Motor neuron (in vitro differentiated cells): Measurements from ENCODE around the gene HIVEP2. TPM values are rescaled to one million over a fixed set of nuclear protein-coding genes. Genes with fewer than 3 reads are reported as not detected.
A peak's percentile ranks its signal among the peaks of the same experiment; 100 is the strongest.

Experiments
- ATAC-seq, 8 experiments: fragments of 200-7000 bp; cut with Tn5 transposase; replicated peaks in 6 of 8; 2 replicates each; pipeline ENCODE4 v1.8.0; 2021; ENCODE audit warnings: mild to moderate bottlenecking in 8 of 8, moderate library complexity in 8 of 8
- H3K27ac ChIP-seq, 2 donors: fragments of 250-450 bp; sonication (Bioruptor Pico); 2 replicates each; pipeline ENCODE4 v1.9.0; 2021; ENCODE audit warnings: antibody characterized with exemption in 2 of 2, mild to moderate bottlenecking in 2 of 2, moderate library complexity in 1 of 2
- H3K4me1 ChIP-seq, 2 donors: fragments of 250-450 bp; sonication (Bioruptor Pico); replicated peaks in 1 of 2; 2 replicates each; pipeline ENCODE4 v1.6.1; 2021; ENCODE audit warnings: antibody characterized with exemption in 2 of 2, mild to moderate bottlenecking in 2 of 2, moderate library complexity in 1 of 2
- H3K4me3 ChIP-seq, 5 donors: fragments of 250-450 bp; sonication (Bioruptor Pico); 2 replicates each; pipeline ENCODE4 v1.9.0; 2021; ENCODE audit warnings: antibody characterized with exemption in 5 of 5, mild to moderate bottlenecking in 5 of 5, moderate library complexity in 4 of 5
- WGBS, 10 experiments: fragments of 450-650 bp; shearing (Covaris generic); methylation state at CpG; one replicate each; pipeline ENCODE4 v1.0.0; 2022; 5-methylcytosine and 5-hydroxymethylcytosine counted together
- in situ Hi-C, 9 experiments: fragments of 400-800 bp; cut with MboI; loops; one replicate each; pipeline ENCODE4 v1.15.0; 2021; ENCODE audit warnings: low sequenced_read_pairs in 9 of 9, low pct_unique_long_range_greater_than_20kb in 2 of 9; ENCODE audit not compliant: unreplicated experiment in 9 of 9
- total RNA-seq, 8 experiments: library from RNA; unstranded; fragments of 300-600 nt; gene quantifications; 2 replicates each; pipeline versions ENCODE4 v1.2.3 to v1.2.4, GENCODE V29; 2022

Gene HIVEP2
- total RNA-seq, 8 experiments from 2014 or later = 10.3 to 37.7 (median 13.5) TPM

- Histone ChIP-seq H3K27ac (no peak overlapping the region), H3K4me3 (no peak overlapping the region), H3K4me1 (no peaks in the 10 kb centered on the region)
- 78 to 100% (median 92%) methylated on average over 1 to 5 of the region's 5 CpGs for WGBS, 10 experiments
- peak in 2 of 8 experiments; percentile 13 to 45 for ATAC-seq
- in situ Hi-C loops = no loop called here
Measured at GRCh38 chr6:142953373-142954273, 8.6 kb upstream of the HIVEP2 start.

- Histone ChIP-seq H3K4me3 (no peak overlapping the region), H3K4me1 (no peaks in the 10 kb centered on the region), H3K27ac (no peak overlapping the region)
- WGBS, 10 experiments = 70 to 100% (median 82%) methylated on average over 1 to 3 of the region's 3 CpGs; no CpG with 5 or more reads in 3 of the 10 experiments
- no peak for ATAC-seq
- in situ Hi-C loops = no loop called here
Measured at GRCh38 chr6:142952614-142953013, 7.6 kb upstream of the HIVEP2 start.

- Histone ChIP-seq H3K4me3 (no peak overlapping the region), H3K27ac (no peak overlapping the region), H3K4me1 (no peaks in the 10 kb centered on the region)
- no peak for ATAC-seq
- 100% methylated on average over 1 of the region's 1 CpG; no CpG with 5 or more reads in 6 of the 10 experiments for WGBS, 10 experiments
- in situ Hi-C loops = no loop called here
Measured at GRCh38 chr6:142950291-142950690, 5.3 kb upstream of the HIVEP2 start.

GRCh38 chr6:142947714-142948480, 2.9 kb upstream of the HIVEP2 start:
- in situ Hi-C loops = loop anchor here in 1 of 9 experiments (25.0 kb wide), 1 partner anchor 261 kb away; no protein-coding TSS in a partner anchor
- H3K4me3 ChIP-seq = peak overlapping the region; percentile 69 to 92 (median 87)
- H3K4me1 ChIP-seq = peaks cover 0 to 3% of the 10 kb centered on the region in 2 donors
- H3K27ac ChIP-seq = peak overlapping the region in 1 of 2 donors; percentile 96
- ATAC-seq = no peak
- WGBS, 10 experiments = 10 to 42% (median 21%) methylated on average over 6 to 12 of the region's 12 CpGs

- peak; percentile 4 to 37 (median 12) for ATAC-seq
- H3K27ac ChIP-seq = peak overlapping the region; percentile 96
- WGBS, 10 experiments = 0% methylated on average over 1 to 5 of the region's 77 CpGs; no CpG with 5 or more reads in 6 of the 10 experiments
- peaks cover 0 to 11% of the 10 kb centered on the region in 2 donors for H3K4me1 ChIP-seq
- in situ Hi-C loops = loop anchor here in 1 of 9 experiments (25.0 kb wide), 1 partner anchor 260 kb away; no protein-coding TSS in a partner anchor
- peak overlapping the region; percentile 69 to 92 (median 87) for H3K4me3 ChIP-seq
Measured at GRCh38 chr6:142946924-142947713, 2.1 kb upstream of the HIVEP2 start.

GRCh38 chr6:142946181-142946923, 1.4 kb upstream of the HIVEP2 start:
- peak; percentile 52 to 69 (median 60) for ATAC-seq
- WGBS, 10 experiments = 0 to 4% methylated on average over 3 to 4 of the region's 62 CpGs; no CpG with 5 or more reads in 8 of the 10 experiments
- in situ Hi-C loops = loop anchor here in 1 of 9 experiments (25.0 kb wide), 1 partner anchor 259 kb away; no protein-coding TSS in a partner anchor
- Histone ChIP-seq H3K4me3 (peak overlapping the region; percentile 69 to 92 (median 87)), H3K4me1 (peaks cover 0 to 13% of the 10 kb centered on the region in 2 donors), H3K27ac (peak overlapping the region; percentile 96)

- WGBS, 10 experiments = 0% methylated on average over 2 to 6 of the region's 75 CpGs; no CpG with 5 or more reads in 8 of the 10 experiments
- Histone ChIP-seq H3K4me1 (peaks cover 0 to 13% of the 10 kb centered on the region in 2 donors), H3K27ac (peak overlapping the region; percentile 96), H3K4me3 (peak overlapping the region; percentile 69 to 92 (median 87))
- peak; percentile 5 to 34 (median 17) for ATAC-seq
- in situ Hi-C loops = loop anchor here in 1 of 9 experiments (25.0 kb wide), 1 partner anchor 258 kb away; no protein-coding TSS in a partner anchor
Measured at GRCh38 chr6:142945446-142946180, 637 bp upstream of the HIVEP2 start.

- WGBS, 10 experiments = 0% methylated on average over 1 to 5 of the region's 54 CpGs; no CpG with 5 or more reads in 5 of the 10 experiments
- Histone ChIP-seq H3K4me3 (peak overlapping the region; percentile 69 to 92 (median 87)), H3K4me1 (peaks cover 0 to 13% of the 10 kb centered on the region in 2 donors), H3K27ac (peak overlapping the region; percentile 96)
- ATAC-seq = peak; percentile 22 to 66 (median 60)
- in situ Hi-C loops = loop anchor here in 1 of 9 experiments (25.0 kb wide), 1 partner anchor 257 kb away; no protein-coding TSS in a partner anchor
Measured at GRCh38 chr6:142944124-142945048, 590 bp downstream of the HIVEP2 start.

- 0 to 45% (median 2%) methylated on average over 2 to 6 of the region's 8 CpGs; no CpG with 5 or more reads in 5 of the 10 experiments for WGBS, 10 experiments
- Histone ChIP-seq H3K4me1 (peaks cover 0 to 15% of the 10 kb centered on the region in 2 donors), H3K27ac (peak overlapping the region; percentile 96), H3K4me3 (peak overlapping the region; percentile 69 to 92 (median 87))
- in situ Hi-C loops = loop anchor here in 1 of 9 experiments (25.0 kb wide), 1 partner anchor 256 kb away; no protein-coding TSS in a partner anchor
- no peak for ATAC-seq
Measured at GRCh38 chr6:142943711-142944123, 1.3 kb downstream of the HIVEP2 start.

- Histone ChIP-seq H3K4me3 (peak overlapping the region; percentile 69 to 92 (median 87)), H3K4me1 (peaks cover 0 to 18% of the 10 kb centered on the region in 2 donors), H3K27ac (no peak overlapping the region)
- no peak for ATAC-seq
- WGBS, 10 experiments = 36 to 95% (median 90%) methylated on average over 2 to 3 of the region's 3 CpGs; no CpG with 5 or more reads in 4 of the 10 experiments
- in situ Hi-C loops = loop anchor here in 1 of 9 experiments (25.0 kb wide), 1 partner anchor 256 kb away; no protein-coding TSS in a partner anchor
Measured at GRCh38 chr6:142942805-142943227, 2.2 kb downstream of the HIVEP2 start.
